Stimulated activated CD8-positive, alpha-beta memory T cell treated with anti-CD3 and anti-CD28 coated beads, Interleukin-7, amount 100 ng/mL, for 4 hours (primary cell): ENCODE measurements around the gene HEXIM2.
"Not testable (repeated sequence)": the region's sequence is repeated elsewhere in the genome, so short reads cannot be mapped to it uniquely, and the experiment has no call there.

Experiments
- DNase-seq, 2 donors: peaks; one replicate each; pipeline ENCODE4 v3.0.0-alpha.2; 2020; ENCODE audit warnings: low read depth in 2 of 2

The HEXIM2 gene

DNA sequence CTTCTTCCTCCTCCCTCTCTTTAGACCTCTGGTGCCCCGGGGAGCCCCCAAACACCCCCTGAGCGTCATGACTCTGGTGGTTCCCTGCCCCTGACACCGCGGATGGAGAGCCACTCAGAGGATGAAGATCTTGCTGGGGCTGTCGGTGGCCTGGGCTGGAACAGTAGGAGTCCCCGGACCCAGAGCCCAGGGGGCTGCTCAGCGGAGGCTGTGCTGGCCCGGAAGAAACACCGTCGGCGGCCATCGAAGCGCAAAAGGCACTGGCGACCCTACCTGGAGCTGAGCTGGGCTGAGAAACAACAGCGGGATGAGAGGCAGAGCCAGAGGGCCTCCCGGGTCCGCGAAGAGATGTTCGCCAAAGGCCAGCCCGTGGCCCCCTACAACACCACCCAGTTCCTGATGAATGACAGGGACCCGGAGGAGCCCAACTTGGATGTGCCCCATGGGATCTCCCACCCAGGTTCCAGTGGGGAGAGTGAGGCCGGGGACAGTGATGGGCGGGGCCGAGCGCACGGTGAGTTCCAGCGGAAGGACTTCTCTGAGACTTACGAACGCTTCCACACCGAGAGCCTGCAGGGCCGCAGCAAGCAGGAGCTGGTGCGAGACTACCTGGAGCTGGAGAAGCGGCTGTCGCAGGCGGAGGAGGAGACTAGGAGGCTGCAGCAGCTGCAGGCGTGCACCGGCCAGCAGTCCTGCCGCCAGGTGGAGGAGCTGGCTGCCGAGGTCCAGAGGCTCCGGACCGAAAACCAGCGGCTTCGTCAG, 7.5 kb downstream of the HEXIM2 start:
- DNase-seq: no peak

DNA sequence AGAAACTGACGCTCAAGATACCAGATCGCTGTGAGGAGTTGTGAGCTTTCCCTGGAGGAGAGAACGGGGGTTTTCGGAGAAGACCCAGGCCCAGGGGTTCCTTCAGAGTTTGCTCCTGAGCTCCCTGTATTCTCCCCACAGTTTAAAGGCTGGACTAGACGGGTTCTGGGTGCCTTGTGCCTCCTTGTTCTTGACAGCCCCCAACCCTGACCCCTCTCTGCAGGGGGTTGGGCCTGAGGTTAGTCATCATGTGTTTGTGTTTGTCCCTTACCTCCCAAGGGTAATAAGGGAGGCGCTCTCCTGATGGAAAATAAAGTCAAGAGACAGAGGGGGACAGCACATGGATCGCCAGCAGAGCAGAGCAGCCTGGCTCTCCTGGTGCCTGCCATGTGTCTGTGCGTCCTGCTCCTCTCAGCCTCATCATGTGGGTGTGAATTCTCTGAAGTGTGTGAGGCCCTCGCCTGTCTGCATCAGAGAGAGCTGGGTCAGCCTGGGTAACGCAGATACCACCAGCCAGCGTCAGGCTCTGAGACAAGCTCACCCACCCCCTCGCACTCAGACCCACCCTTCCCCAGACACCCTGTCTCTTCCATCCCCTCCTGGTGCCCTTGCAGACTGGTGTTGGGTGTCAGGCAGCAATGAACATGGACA, 8.7 kb downstream of the HEXIM2 start:
- no peak for DNase-seq

DNA sequence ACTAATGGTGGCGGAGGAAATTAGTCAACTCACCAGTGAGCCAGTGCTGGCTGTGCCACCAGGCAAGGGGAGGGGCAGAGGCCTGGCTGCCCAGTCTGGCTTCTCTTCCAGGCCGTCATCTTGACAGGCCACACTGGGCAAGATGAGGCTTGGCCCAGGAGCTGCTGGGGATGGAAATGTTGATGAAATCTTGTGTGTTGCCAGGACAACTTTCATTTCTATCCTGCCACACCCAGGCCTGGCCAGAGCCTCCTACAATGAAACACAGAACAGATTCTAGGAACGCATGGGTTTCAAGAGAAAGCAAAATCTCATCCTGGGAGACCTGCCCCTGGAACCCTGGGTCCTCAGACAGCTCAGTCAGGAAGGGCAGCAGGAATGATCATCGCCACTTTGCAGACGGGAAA, 9.3 kb downstream of the HEXIM2 start:
- no peak for DNase-seq

DNA sequence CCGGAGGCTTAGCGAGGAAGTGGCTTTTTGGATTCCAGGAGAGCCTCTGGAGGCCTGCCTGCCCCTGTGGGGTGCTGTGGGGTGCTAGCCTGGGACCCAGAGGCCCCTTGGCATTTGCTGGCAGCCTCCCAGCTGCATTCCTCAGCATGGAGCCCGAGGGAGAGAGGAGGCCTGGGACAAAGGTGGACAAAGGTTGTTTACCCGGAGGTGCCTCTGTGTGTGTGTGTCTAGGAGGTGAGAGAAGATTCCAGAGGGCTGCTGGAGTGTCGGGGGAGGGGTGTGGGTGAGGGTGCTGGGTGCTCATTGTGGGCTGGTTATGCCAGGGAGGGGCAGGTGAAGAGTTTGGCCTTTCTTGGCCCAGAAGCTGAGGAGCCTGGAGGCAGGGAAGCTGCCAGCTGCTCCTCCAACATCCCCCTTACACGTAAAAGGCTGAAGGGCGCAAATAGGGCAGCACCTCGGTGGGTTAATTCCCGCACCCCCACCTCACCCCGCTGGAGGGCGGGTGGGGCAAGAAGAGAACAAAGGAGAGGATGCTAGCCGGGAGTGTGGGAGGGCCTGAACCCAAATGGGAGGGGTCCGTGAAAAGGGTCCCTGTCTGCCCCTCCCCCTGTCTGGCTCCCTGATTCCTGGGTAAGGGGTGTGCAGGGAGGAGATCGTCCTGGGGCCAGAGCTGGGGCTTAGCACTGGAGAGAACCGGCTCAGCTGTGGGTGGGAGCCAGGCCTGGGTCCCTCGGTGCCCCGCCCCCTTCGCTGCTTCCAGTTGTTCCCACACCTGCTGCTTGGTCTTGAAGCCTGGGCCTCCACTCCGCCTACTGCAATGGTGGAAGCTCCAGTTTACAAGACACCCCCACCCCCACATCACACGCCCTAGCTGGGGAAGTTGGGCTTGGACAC, 9.9 kb downstream of the HEXIM2 start:
- no peak for DNase-seq

DNA sequence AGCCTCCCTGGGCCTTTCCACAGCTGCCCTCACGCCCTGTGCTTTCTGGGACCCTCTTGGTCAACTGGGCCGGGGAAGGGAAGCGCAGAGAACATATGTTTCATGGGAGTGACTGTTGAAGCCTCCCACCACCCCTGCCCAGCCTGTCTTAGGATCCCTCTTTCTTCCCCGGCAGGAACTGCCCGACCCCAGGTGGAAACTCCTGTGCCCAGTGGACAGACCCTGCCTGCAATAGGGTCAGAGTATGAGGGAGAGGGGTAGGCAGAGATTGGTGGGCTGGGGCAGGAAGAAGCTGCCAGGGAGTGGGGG, 10.5 kb downstream of the HEXIM2 start:
- no peak for DNase-seq

DNA sequence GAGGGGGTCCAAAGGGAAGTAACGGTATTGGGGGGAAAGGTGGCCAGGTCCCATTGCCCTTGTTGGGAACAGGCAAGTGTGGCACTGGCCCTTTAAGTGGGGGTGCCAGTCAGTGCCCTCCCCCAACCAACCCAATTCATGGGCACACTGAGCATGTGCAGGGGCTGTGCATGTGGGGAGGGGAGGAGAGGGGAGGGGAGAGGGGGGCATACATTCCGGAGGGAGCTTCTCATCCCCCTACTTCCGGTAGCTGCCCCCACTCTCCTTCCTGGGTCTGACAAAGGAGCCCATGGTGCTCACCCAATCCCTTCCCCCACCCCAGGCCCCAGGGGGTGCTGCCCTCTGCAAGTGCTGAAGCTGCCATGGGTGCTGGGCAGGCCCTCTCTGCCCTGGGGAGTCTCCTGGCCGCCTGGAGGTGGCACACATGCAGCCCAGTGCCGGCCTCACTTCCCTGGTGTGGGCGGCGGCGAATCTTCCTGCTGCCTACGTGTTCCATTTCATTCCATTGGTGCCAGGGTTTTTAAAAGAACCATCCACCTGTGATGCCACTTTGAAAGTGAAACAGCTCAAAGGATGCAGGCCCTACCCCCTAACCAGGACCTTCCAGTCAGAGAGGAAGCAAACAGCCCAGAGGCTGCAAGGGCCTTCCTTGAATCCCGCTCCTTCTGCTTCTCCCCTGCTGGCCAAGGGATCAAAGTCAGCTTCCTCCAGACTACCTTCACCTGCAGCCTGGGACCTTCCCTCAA, 11.0 kb downstream of the HEXIM2 start:
- DNase-seq: no peak

DNA sequence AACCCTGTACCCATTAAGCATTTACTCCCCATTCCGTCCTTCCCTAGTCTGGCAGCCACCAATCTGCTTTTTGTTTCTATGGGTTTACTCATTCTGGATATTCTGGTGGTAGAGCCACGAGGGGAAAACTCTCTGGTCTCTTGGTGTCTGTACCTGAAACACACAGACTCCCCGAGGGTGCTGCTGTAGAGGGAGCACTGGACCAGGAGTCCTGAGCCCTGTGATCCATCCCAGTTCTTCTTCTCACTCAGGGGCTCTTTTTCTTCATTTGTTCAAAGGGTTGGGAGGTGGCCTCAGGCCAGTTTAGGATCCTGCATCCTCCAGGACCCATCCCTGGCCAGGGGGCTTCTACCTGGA, 14.1 kb downstream of the HEXIM2 start:
- DNase-seq: no peak

DNA sequence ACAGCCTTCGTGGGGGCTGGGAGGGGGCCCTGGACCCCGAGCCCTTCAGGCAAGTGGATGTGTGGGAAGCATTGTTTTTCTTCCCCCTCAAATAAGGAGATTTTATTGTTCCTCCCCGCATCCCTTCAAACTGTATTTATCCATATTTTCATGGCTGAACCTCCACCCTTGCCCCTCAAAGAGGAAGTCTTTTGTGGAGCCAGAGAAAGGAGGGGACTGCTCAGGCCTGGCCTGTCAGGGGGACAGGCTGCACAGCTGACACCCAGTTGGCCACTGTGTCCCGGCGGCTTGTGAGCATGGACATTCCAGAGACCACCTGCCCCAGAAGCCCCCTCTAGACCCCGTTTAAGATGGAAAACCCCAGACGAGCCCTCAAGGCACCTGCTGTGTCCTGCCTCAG, 15.9 kb downstream of the HEXIM2 start:
- no peak for DNase-seq

DNA sequence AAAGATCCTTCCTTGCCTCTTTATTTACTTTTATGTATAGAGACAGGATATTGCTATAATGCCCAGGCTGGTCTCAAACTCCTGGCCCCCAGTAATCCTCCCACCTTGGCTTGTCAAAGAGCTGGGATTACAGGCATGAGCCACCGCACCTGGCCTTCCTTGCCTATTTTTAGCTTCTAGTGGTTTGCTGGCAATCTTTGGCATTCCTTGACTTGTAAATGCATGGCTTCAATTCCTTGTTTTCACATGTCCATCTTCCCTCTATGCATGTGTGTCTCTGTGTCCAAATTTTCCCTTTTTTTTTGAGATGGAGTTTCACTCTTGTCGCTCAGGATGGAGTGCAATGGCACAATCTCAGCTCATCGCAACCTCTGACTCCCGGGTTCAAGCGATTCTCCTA, 22.5 kb downstream of the HEXIM2 start:
- DNase-seq: no peak

DNA sequence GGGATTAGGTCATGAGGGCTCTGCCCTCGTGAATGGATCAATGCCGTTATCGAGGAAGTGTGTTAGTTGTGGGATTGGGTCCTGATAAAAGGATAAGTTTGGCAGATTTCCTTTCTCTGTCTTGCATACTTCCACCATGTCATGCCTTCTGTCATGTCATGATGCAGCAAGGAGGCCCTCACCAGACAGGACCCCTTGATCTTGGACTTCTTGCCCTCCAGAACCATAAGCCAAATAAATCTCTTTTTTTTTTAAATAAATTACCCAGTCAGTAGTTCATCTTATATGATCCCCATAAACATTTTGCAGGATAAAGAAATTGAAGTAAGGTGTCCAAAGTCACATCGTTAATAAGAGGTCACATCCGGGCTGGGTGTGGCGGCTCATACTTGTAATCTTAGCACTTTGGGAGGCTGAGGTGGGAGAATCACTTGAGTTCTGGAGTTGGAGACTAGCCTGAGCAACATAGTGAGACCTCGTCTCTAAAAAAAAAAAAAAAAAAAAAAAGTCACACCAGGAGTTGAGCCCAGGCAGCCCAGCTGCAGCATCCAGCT, 25.2 kb downstream of the HEXIM2 start:
- no peak for DNase-seq

DNA sequence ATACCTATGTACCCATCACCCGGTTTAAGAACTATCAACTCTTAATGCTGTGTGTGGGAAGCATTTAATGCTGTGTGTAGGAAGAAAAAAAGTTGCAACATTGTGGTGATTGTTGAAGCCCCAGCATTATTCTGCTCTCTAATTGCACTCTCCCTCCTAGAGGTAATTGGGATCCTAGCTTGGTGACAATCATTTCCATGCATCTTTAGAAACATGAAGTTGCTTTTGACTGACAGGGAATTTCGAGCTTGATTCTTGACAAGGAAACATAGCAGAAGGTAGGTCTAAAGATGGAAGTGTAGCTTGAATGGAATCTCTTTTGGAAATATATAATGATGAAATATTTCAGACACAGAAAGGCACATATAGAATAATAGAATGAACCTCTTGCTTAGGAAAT, 27.3 kb downstream of the HEXIM2 start:
- DNase-seq: no peak

DNA sequence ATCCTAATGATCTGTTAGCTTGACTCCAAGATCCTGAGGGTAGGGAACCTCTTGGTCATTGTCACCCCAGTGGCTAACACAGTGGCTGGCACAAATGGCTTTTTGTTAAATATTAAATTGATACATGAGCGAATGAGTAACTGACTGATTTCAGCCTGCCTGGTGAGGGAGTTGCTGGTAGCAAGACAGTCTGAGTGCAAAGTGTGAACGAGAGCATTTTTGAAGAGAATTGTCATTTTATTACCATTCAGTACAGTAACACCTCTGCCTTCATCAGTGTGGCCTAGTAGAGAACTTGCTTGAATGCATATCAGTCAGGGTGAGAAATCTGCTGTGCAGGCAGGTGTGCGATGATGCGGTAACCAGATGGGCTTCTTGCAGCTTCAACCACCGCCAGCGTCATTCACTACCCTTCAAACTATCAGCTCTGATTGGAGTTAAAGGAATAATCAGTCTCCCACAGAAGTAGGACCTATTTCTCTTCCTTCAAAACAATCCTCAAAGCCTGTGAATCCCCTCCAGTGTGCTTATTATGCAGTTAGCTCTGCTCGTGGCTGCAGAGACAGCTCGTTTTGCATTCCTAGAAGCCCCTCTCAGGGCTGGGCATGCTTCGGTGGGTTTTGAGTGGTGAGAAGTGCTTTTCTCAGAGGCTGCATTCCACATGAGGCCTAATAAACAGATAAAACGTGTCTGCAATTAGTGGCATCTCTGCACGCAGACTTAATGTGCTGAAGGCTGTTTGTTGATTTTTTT, 29.0 kb downstream of the HEXIM2 start:
- no peak for DNase-seq

DNA sequence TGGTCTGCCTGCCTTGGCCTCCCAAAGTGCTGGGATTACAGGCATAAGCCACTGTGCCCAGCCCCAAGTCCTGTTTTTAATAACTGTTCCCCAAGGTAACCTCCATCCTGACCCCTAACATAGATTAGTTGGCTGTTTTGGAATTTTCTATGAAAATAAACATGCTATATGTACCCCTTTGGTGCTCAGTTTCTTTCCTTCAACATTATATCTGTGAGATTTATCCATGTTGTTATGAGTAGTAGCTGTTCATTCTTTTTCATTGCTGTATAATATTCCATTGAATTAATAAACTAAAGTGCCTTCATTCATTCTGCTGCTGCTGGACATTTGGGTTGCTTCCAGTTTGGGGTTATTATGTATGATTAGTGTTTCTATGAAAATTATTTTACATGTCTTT, 33.7 kb downstream of the HEXIM2 start:
- DNase-seq: no peak

DNA sequence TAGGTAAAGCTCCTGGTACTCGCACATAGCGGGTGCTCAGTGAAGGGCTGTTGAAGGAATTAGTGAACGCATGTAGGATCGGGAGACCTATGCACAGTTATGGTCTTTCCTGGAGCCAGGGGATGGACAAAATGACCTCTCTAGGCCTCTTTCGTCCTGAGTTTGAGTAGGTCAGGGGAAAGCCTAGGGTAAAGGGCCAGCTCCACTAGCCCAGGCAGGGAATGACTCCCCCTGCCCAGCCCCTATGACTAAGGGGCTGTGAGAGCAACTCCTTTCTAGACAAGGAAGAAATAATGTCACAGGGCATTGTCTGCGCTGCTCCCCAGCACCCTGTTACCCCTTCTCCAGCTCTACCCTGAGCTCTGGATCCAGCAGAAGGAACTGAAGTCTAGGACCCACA, 35.4 kb downstream of the HEXIM2 start:
- DNase-seq: no peak

DNA sequence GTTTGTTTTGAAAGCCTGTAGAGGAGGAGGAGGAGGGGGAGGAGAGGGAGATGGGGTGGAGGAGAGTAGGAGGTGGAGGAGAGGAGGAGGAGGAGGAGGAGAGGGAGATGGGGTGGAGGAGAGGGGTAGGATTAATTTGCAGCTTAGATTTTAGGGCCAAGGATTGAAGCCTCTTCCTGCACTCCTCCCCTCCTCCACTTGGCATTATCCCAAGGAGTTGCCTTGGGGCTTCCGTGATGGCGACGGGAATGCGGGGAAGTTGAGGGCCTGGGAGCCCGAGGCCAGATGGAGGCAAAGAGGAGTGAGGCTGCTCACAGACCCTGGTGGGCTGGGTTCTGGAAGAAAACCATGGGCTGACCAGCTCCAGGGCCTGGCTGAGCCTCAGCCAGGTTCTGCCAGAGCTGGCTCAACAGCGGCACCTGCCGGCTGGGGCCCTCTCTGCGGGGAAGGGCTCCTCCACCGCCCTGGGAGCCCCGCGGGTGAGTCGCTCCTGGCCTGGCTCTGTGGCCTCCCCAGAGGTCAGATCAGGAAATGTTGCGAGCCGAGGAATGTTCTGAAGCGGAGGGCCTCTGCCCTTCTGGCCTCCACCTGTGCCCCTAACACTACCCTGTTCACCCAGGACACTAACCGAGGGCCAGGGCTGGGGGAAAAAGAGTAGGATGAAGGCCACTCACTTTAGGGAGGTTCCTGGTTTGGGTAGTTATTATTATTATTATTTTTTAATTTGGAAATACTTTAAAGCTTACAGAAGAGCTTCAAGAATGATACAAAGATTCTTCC, 36.1 kb downstream of the HEXIM2 start:
- peak; percentile 64 to 74 for DNase-seq

DNA sequence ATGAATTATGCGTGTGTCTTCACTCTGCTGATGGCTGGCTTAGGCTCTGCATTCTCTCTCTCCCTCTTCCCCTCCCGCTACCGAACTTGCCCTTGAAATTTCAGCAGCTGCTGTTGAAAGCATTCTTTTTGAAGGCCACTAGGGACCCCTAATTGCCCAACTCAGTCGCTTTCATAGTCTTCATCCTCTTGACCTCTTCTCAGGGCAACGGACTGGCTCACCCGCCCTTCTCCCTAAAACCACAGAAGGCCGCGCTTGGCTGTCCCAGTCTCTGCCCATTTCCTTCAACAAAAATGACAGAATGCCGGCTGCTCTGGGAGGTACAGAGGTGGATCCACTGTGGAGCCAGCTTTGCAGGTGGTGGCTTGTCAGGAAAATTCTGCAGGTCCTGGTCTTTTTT, 39.0 kb downstream of the HEXIM2 start:
- DNase-seq: no peak

DNA sequence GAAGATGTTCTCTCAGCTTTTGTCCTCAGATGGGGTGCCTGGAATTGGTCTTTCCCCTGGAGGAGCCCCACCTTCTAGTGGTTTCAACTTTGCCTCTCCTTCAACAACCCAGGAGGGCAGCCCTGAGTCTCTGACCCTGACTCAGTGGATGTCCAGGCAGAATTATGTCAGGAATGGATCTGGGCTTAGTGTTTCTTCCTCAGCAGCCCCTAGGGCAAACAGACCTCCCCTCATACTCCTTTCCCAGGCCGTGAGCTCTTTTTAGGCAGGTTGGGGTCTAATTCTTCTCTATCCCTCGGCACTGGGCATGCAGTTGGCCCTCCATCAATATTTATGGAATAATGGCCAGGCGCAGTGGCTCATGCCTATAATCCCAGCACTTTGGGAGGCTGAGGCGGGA, 39.8 kb downstream of the HEXIM2 start:
- DNase-seq: no peak

DNA sequence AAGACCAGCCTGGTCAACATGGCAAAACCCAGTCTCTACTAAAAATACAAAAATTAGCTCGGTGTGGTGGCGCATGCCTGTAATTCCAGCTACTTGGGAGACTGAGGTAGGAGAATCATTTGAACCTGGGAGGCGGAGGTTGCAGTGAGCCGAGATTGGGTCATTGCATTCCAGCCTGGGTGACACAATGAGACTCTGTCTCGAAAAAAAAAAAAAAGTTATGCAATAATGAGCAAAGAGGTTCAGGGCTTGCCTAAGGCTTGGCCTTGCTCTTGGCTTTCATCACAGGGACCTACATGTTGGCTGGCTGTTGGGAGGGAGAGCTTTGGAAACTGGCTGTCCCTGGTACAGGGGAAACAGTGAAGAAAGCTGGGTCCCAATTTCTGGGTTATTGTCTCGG, 40.2 kb downstream of the HEXIM2 start:
- not testable (repeated sequence) for DNase-seq

DNA sequence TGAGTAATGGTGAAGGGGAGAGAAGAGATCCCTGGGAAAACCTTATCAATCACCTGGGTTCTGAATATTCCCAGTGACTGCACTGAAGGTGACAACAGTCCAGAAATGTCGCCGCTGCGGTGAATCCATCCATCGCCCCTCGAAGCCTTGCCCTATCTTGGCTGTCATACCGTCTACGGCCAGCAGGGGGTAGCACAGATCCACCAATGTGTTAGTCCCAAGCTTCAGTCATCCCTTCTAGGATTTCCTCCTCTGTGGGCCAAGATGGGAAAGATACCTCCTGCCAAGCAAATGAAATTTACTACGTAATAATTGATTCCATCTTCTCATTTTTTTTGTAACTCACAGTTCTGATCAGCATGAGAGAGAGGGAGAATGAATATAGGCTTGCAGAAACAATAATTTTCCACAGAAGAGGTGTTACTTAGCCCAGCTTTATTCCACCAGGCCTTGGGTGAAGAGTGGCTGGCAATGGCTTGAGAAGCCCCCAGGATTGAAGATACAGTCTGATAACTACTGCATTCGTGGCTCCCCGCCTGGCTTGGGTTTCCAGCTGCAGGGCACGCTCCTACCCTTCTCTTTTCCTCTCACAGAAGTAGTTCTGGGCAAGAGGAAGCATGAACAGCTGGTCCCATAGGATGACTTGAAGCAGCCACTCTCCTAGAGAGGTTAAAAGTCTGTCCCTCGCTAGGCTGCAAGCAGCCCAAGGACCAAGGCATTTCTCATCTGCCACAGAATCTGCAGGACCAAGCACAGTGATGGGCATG, 57.4 kb downstream of the HEXIM2 start:
- DNase-seq: peak; percentile 66 to 84
